Measurements from ENCODE around the gene IQGAP3.

The IQGAP3 gene

GRCh38 chr1:156533568-156534220, 38.7 kb downstream of the IQGAP3 start:
- no peak for DNase-seq (ENCODE audit: insufficient read length)
- TF ChIP-seq POLR2AphosphoS5 (IDR thresholded peaks at IDR 0.05; ENCODE audit: low read depth, low read length) (no peak), POLR2A (IDR thresholded peaks at IDR 0.05; ENCODE audit: low read depth, low read length) (no peak), TAF1 (IDR thresholded peaks at IDR 0.05; ENCODE audit: borderline replicate concordance, low read depth, low read length) (no peak)
- no peak for FAIRE-seq

DNA sequence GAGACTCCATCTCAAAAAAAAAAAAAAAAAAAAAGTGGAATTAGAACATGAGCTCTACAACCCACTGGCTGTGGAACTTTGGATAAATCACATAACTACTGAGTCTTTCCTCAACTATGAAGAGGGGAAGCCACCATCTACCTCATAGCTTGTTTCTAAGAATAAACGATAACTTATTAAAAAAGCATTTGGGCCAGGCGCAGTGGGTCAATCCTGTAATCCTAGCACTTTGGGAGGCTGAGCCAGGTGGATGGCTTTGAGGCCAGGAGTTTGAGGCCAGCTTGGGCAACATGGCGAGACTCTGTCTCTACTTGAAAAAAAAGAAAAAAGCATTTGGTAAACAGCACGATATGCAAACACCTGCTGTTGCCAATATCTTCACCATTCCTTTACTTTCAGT, 40.0 kb downstream of the IQGAP3 start:
- DNase-seq (ENCODE audit: insufficient read length) (no peak), FAIRE-seq (no peak)
- TF ChIP-seq POLR2A (IDR thresholded peaks at IDR 0.05; ENCODE audit: low read depth, low read length) (no peak), POLR2AphosphoS5 (IDR thresholded peaks at IDR 0.05; ENCODE audit: low read depth, low read length) (no peak), TAF1 (IDR thresholded peaks at IDR 0.05; ENCODE audit: borderline replicate concordance, low read depth, low read length) (no peak)

- TF ChIP-seq TAF1 (IDR thresholded peaks at IDR 0.05; ENCODE audit: borderline replicate concordance, low read depth, low read length) (no peak), POLR2A (IDR thresholded peaks at IDR 0.05; ENCODE audit: low read depth, low read length) (no peak)
- no peak for FAIRE-seq
- DNase-seq (ENCODE audit: insufficient read length): no peak
Observed at GRCh38 chr1:156530006-156530405, 42.4 kb downstream of the IQGAP3 start.

- no peak for DNase-seq (ENCODE audit: insufficient read length)
- no peak for FAIRE-seq
- TF ChIP-seq POLR2AphosphoS5 (IDR thresholded peaks at IDR 0.05; ENCODE audit: low read depth, low read length) (no peak), POLR2A (IDR thresholded peaks at IDR 0.05; ENCODE audit: low read depth, low read length) (no peak), TAF1 (IDR thresholded peaks at IDR 0.05; ENCODE audit: borderline replicate concordance, low read depth, low read length) (no peak)
Observed at GRCh38 chr1:156528875-156529425, 43.4 kb downstream of the IQGAP3 start.

GRCh38 chr1:156528231-156528630, 44.1 kb downstream of the IQGAP3 start:
- TF ChIP-seq TAF1 (IDR thresholded peaks at IDR 0.05; ENCODE audit: borderline replicate concordance, low read depth, low read length) (no peak), POLR2A (IDR thresholded peaks at IDR 0.05; ENCODE audit: low read depth, low read length) (no peak), POLR2AphosphoS5 (IDR thresholded peaks at IDR 0.05; ENCODE audit: low read depth, low read length) (no peak)
- DNase-seq (ENCODE audit: insufficient read length) (no peak), FAIRE-seq (no peak)

DNA sequence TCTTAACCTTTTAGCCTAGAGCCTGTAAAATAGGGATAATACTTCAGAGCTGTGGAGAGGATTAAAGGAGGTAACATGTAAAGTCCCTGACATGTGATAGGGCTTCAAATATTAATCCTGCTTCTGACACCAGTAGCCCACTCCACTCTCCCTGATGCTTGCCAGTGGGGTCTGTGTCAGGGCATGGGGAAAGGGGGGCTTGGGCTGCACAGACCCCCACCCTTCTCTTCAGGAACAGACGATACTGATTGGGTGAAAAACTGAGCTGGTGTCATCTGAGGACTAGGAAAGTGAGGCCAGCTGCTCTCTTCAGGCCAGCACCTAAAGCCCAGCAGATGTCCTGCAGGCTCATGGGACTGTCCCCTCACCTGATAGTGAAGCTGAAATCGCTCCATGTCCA, 44.8 kb downstream of the IQGAP3 start:
- FAIRE-seq (no peak), DNase-seq (ENCODE audit: insufficient read length) (no peak)
- TF ChIP-seq TAF1 (IDR thresholded peaks at IDR 0.05; ENCODE audit: borderline replicate concordance, low read depth, low read length) (no peak), POLR2A (IDR thresholded peaks at IDR 0.05; ENCODE audit: low read depth, low read length) (no peak), POLR2AphosphoS5 (IDR thresholded peaks at IDR 0.05; ENCODE audit: low read depth, low read length) (no peak)

DNA sequence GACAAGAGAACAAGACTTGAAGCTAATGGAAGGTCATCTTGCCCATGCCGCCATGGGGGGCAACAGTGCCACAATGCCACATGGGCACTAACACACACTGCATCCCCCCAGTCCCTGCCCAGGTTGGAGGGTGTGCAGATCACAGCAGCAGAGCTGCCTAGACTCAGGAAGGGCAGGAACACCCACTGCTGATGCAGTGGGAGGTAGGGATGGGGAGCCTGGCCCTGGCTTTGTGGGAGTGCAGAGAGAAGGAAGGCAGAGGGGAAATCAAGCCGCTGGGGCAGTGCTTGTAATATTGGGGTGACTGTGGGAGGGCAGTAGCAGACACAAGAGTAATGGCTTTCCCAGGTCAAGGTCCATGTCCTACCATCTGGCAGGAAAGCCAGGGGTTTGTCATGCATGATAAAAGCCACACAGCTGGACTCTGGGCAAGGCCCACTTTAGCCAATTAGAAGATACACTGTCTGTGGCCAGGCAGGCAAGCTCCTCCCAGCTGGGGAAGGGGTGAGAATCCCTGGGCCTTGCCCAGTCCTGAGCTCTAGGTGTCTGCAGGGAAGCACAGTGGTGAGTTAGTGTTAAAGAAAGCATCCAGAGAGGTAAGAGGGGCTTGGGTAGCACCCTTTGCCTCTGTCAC, 46.4 kb downstream of the IQGAP3 start:
- no peak for DNase-seq (ENCODE audit: insufficient read length)
- no peak for FAIRE-seq
- TF ChIP-seq TAF1 (IDR thresholded peaks at IDR 0.05; ENCODE audit: borderline replicate concordance, low read depth, low read length) (no peak), POLR2A (IDR thresholded peaks at IDR 0.05; ENCODE audit: low read depth, low read length) (no peak), POLR2AphosphoS5 (IDR thresholded peaks at IDR 0.05; ENCODE audit: low read depth, low read length) (no peak)

DNA sequence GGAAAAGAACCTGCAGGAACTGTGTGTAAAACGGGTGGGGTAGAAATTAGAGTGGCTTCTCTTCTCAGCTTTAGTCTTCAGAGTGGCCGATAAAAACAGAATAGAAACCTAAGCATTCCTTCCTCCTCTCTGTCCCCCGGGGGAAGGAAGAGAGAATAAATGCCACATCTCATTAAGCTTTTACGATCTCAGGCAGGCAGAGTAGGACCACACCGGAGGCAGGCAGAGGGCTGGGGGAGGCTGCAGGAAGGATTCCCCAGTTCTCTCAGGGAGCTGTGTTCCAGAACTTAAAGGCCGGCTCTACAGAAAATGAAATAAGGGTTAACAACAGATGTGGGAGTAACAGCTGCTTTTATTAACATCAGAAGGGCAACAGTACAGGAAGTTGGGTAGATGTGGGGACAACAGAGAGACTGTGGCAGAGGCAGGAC, 47.3 kb downstream of the IQGAP3 start:
- DNase-seq (ENCODE audit: insufficient read length) (no peak), FAIRE-seq (no peak)
- no peak for TF ChIP-seq TAF1 (IDR thresholded peaks at IDR 0.05; ENCODE audit: borderline replicate concordance, low read depth, low read length)
- TF ChIP-seq POLR2AphosphoS5 (IDR thresholded peaks at IDR 0.05; ENCODE audit: low read depth, low read length): no peak

- DNase-seq (ENCODE audit: insufficient read length) (no peak), FAIRE-seq (no peak)
- no peak for TF ChIP-seq TAF1 (IDR thresholded peaks at IDR 0.05; ENCODE audit: borderline replicate concordance, low read depth, low read length)
- no peak for TF ChIP-seq POLR2AphosphoS5 (IDR thresholded peaks at IDR 0.05; ENCODE audit: low read depth, low read length)
- no peak for TF ChIP-seq POLR2A (IDR thresholded peaks at IDR 0.05; ENCODE audit: low read depth, low read length)
Observed at GRCh38 chr1:156524481-156524869, 47.9 kb downstream of the IQGAP3 start.

GRCh38 chr1:156523801-156524480, 48.4 kb downstream of the IQGAP3 start:
- DNase-seq (ENCODE audit: insufficient read length) (no peak), FAIRE-seq (peak; percentile 5)
- TF ChIP-seq TAF1 (IDR thresholded peaks at IDR 0.05; ENCODE audit: borderline replicate concordance, low read depth, low read length) (no peak), POLR2A (IDR thresholded peaks at IDR 0.05; ENCODE audit: low read depth, low read length) (no peak), POLR2AphosphoS5 (IDR thresholded peaks at IDR 0.05; ENCODE audit: low read depth, low read length) (no peak)

DNA sequence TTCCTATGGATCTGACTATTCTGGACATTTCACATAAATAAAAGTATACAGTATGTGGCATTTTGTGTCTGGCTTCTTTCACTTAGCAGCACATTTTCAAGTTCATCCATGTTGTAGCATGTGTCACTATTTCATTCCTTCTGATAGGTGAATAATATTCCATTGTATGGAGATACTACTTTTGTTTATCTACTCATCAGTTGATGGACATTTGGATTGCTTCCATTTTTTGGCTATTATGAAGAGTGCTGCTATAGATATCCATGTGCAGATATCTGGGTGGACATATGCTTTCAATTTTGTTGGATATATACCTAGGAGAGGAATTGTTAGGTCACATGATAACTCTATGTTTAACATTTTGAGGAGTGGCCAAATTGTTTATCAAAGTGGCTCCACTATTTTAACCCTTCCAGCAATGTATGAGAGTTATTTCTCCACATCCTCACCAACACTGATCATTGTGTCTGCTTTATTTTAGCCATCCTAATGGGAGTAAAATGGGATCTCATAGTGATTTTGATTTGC, 49.9 kb downstream of the IQGAP3 start:
- FAIRE-seq (no peak), DNase-seq (ENCODE audit: insufficient read length) (no peak)
- TF ChIP-seq POLR2AphosphoS5 (IDR thresholded peaks at IDR 0.05; ENCODE audit: low read depth, low read length): no peak
- TF ChIP-seq TAF1 (IDR thresholded peaks at IDR 0.05; ENCODE audit: borderline replicate concordance, low read depth, low read length): no peak
- no peak for TF ChIP-seq POLR2A (IDR thresholded peaks at IDR 0.05; ENCODE audit: low read depth, low read length)

Measured in GM12892 (cell line).